Testis (tissue), 3 donors: ENCODE data around the gene TGFBRAP1. TPM values are rescaled to one million over a fixed set of nuclear protein-coding genes. Genes with fewer than 3 reads are reported as not detected.

Experiments used
- DNase-seq: peaks from one replicate; pipeline ENCODE4 v3.0.0-alpha.2; 2019
- H3K27ac ChIP-seq, 2 donors: fragments of 200-600 bp; sonication (generic); one replicate each; pipeline ENCODE4 v1.5.1; 2019
- H3K27me3 ChIP-seq: fragments of 200-600 bp; sonication (generic); one replicate; pipeline ENCODE4 v1.5.1; 2019
- H3K36me3 ChIP-seq: fragments of 200-600 bp; sonication (generic); one replicate; pipeline ENCODE4 v1.5.1; 2017; ENCODE audit warnings: low read depth; ENCODE audit errors: missing control alignments
- H3K4me1 ChIP-seq: fragments of 200-600 bp; sonication (generic); one replicate; pipeline ENCODE4 v1.5.1; 2019
- H3K4me3 ChIP-seq, 2 donors: fragments of 200-600 bp; sonication (generic); one replicate each; pipeline ENCODE4 v1.5.1; 2017 to 2019
- H3K9me3 ChIP-seq: fragments of 200-600 bp; sonication (generic); one replicate; pipeline ENCODE4 v1.5.1; 2017
- POLR2A ChIP-seq: fragments of 450-650 bp; IDR thresholded peaks from one replicate; pipeline ENCODE4 v1.6.1; 2017; ENCODE audit warnings: antibody characterized with exemption, mild to moderate bottlenecking, moderate library complexity
- WGBS, 2 donors: methylation state at CpG; one replicate each; pipeline ENCODE4 v1.1.5; 2018; 5-methylcytosine and 5-hydroxymethylcytosine counted together
- intact Hi-C: fragments of 100-400 bp; cut with DNase I; formaldehyde crosslinking; loops from one replicate; pipeline ENCODE4 v1.15.1; 2023; ENCODE audit warnings: low total_unique reads
- polyA plus RNA-seq: library from polyadenylated mRNA; stranded (reverse); fragments of 350-450 nt; fragmentation: Illumina TruSeq; extraction: RNeasy Lipid Tissue Mini Kit (QIAGEN cat#74804); gene quantifications from one replicate; pipeline ENCODE4 v1.2.3, GENCODE V29; 2014; ENCODE audit warnings: low read depth, low replicate concordance; ENCODE audit not compliant: insufficient read depth
- total RNA-seq, 2 donors: library from RNA; depleted of rRNA; stranded (reverse); fragments of >200 nt; gene quantifications; one replicate each; pipeline ENCODE4 v1.2.3, GENCODE V29; 2016
- TF ChIP-seq, protein P1 (sequence below), 3 experiments: fragments of 450-650 bp in 2 of 3; fragments of 200-600 bp in 1 of 3; sonication (generic) in 1 of 3; IDR thresholded peaks; one replicate each; pipeline ENCODE4 v1.5.1; 2016 to 2019; ENCODE audit warnings: antibody characterized with exemption in 3 of 3, mild to moderate bottlenecking in 2 of 3, moderate library complexity in 1 of 3

TGFBRAP1 gene
- total and polyA plus RNA-seq, 3 donors from 2014 or later = 7.3 to 16.3 (median 10.8) TPM

DNA sequence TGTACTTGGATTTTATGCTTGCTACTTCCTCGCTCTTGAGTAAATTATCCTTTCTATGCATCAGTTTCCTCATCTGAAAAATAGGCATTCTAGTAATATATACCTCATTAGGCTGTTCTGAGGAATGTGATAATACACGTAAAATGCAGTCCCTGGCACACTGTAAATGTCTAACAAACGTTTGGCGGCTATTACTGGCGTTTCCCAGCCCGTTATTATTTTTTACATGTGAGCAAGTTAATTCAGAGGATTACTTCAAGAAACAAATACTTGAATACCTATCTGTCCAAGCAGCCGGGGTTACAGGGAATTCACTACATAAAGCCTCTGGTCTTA is 7.2 kb upstream of the TGFBRAP1 start:
- 0 to 1% methylated on average over 7 of the region's 7 CpGs for WGBS, 2 donors
- H3K36me3 ChIP-seq = no peaks in the 10 kb centered on the region
- peak overlapping the region; percentile 95 to 99 for H3K27ac ChIP-seq
- TF ChIP-seq, protein P1, sequence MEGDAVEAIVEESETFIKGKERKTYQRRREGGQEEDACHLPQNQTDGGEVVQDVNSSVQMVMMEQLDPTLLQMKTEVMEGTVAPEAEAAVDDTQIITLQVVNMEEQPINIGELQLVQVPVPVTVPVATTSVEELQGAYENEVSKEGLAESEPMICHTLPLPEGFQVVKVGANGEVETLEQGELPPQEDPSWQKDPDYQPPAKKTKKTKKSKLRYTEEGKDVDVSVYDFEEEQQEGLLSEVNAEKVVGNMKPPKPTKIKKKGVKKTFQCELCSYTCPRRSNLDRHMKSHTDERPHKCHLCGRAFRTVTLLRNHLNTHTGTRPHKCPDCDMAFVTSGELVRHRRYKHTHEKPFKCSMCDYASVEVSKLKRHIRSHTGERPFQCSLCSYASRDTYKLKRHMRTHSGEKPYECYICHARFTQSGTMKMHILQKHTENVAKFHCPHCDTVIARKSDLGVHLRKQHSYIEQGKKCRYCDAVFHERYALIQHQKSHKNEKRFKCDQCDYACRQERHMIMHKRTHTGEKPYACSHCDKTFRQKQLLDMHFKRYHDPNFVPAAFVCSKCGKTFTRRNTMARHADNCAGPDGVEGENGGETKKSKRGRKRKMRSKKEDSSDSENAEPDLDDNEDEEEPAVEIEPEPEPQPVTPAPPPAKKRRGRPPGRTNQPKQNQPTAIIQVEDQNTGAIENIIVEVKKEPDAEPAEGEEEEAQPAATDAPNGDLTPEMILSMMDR (IDR thresholded peaks at IDR 0.05) = no peak
- TF ChIP-seq POLR2A = no peak
- H3K4me1 ChIP-seq = peaks cover 16% of the 10 kb centered on the region
- no peaks in the 10 kb centered on the region for H3K27me3 ChIP-seq
- intact Hi-C loops = no loop called here
- no peaks in the 10 kb centered on the region for H3K9me3 ChIP-seq
- peak overlapping the region; percentile 94 to 96 for H3K4me3 ChIP-seq
- no peak for DNase-seq

GRCh38 chr2:105335469-105335868 is 5.9 kb upstream of the TGFBRAP1 start:
- DNase-seq = no peak
- H3K9me3 ChIP-seq = no peaks in the 10 kb centered on the region
- no peak overlapping the region for H3K27ac ChIP-seq
- H3K4me3 ChIP-seq = no peak overlapping the region
- TF ChIP-seq, protein P1 (IDR thresholded peaks at IDR 0.05) = no peak
- TF ChIP-seq POLR2A = no peak
- 84 to 89% methylated on average over 2 of the region's 2 CpGs for WGBS, 2 donors
- intact Hi-C loops = no loop called here
- H3K36me3 ChIP-seq = no peaks in the 10 kb centered on the region
- no peaks in the 10 kb centered on the region for H3K27me3 ChIP-seq
- H3K4me1 ChIP-seq = peaks cover 16% of the 10 kb centered on the region

DNA sequence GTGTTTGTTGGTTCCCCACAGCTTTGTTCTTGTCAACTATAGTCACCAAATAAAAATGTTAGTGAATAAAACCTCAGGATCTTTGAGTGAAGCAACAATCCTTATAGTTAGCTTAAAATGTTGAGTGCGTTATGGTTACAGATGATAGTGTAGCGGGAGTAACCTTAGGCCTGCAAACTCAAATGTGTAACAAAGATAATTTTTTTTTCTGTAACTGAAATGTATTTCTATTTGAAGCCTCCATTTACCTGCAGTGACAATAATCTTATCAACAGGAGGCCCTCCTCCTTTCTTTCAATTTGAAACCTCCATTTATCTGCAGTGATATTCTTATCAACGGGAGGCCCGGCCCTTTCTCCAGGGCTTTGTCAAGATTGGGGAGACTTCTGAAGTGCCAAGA is 4.7 kb upstream of the TGFBRAP1 start:
- no peaks in the 10 kb centered on the region for H3K27me3 ChIP-seq
- peaks cover 15% of the 10 kb centered on the region for H3K4me1 ChIP-seq
- H3K27ac ChIP-seq = no peak overlapping the region
- no peak for TF ChIP-seq POLR2A
- TF ChIP-seq, protein P1 (IDR thresholded peaks at IDR 0.05) = no peak
- no peaks in the 10 kb centered on the region for H3K36me3 ChIP-seq
- H3K4me3 ChIP-seq = no peak overlapping the region
- no peak for DNase-seq
- H3K9me3 ChIP-seq = no peaks in the 10 kb centered on the region
- intact Hi-C loops = no loop called here
- WGBS, 2 donors = 77 to 80% methylated on average over 4 of the region's 4 CpGs

DNA sequence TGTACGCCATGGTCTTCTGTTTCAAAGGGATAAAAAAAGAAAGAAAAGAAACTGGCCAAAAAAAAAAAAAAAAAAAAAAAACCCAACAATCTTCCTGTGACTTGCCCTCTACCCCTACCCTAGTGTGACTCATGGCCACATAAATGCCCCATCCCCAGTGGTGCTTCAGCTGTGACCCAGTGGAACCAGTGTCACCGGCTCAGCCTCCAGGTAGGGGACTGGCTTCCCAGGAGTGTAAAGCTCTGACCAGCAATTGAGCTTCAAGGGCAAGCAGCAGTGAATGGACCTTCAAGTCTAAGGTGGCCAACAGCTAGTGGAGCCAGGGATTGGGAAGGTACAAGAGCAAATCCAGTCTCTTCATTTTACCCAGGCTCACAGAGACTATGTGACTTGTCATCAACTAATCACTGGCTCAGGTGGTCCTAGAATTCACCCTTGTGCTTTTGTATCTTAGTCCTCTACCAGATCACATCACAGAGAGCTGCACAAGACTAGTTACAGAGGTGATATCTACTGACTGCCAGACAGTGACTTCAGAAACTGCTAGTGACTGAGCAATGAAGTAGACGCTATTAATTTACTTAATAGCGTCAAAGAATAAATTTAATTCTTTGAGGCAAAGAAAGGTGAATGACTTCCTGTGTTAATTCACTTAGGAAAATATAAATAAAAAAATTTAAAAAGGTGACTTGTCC is 1.3 kb upstream of the TGFBRAP1 start:
- 64 to 78% methylated on average over 4 of the region's 4 CpGs for WGBS, 2 donors
- Histone ChIP-seq H3K36me3 (no peaks in the 10 kb centered on the region), H3K4me3 (no peak overlapping the region), H3K9me3 (no peaks in the 10 kb centered on the region), H3K27ac (no peak overlapping the region), H3K4me1 (no peaks in the 10 kb centered on the region), H3K27me3 (no peaks in the 10 kb centered on the region)
- DNase-seq = no peak
- intact Hi-C loops = no loop called here
- no peak for TF ChIP-seq POLR2A
- TF ChIP-seq, protein P1 (IDR thresholded peaks at IDR 0.05) = no peak

DNA sequence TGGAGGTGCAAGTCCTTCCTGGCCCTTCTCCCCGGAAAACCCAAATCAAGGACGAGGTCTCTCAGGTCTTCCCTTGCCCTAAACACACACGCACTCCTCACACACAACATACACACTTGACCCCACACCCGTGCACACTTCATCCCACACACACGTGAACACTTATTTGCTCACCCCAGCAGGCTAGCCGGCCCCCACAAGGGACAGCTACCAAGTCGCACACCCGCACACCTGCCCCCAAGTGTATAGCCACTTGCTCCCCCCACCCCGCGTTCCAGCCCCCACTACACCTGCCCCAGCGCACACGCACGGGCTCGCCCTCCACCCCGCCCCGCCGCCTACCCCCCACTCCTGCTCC is 359 bp downstream of the TGFBRAP1 start:
- TF ChIP-seq, protein P1 (IDR thresholded peaks at IDR 0.05) = no peak
- no peak for TF ChIP-seq POLR2A

More for the DNA sequence above, 359 bp downstream of the TGFBRAP1 start:
- H3K4me3 ChIP-seq = peak overlapping the region; percentile 64 to 73
- H3K9me3 ChIP-seq = no peaks in the 10 kb centered on the region
- peak; percentile 35 for DNase-seq
- H3K27me3 ChIP-seq = no peaks in the 10 kb centered on the region
- no peaks in the 10 kb centered on the region for H3K36me3 ChIP-seq
- H3K4me1 ChIP-seq = no peaks in the 10 kb centered on the region
- 1% methylated on average over 9 to 17 of the region's 17 CpGs for WGBS, 2 donors
- peak overlapping the region in 1 of 2 donors; percentile 41 for H3K27ac ChIP-seq
- intact Hi-C loops = no loop called here
